Astrocyte of the cerebellum (primary cell): ENCODE results near the gene SIPA1L3.
"Not testable (repeated sequence)": the region's sequence is repeated elsewhere in the genome, so short reads cannot be mapped to it uniquely, and the experiment has no call there.

Experiments used
- DNase-seq: peaks from one replicate; pipeline ENCODE4 v3.0.0-alpha.2; 2011; ENCODE audit warnings: low read depth
- H3K4me3 ChIP-seq: 2 replicates; pipeline ENCODE4 v1.5.1; 2011; ENCODE audit warnings: mild to moderate bottlenecking, low read depth, low read length, moderate library complexity
- in situ Hi-C: cut with HindIII; loops from 2 replicates; pipeline ENCODE4 v1.10.0; 2017; ENCODE audit warnings: low sequenced_read_pairs
- TF ChIP-seq, protein P1 (sequence below): IDR thresholded peaks from 2 replicates; pipeline ENCODE4 v1.5.1; 2012; ENCODE audit warnings: low read length, low read depth, moderate library complexity, mild to moderate bottlenecking; ENCODE audit errors: missing control alignments

The SIPA1L3 gene

DNA sequence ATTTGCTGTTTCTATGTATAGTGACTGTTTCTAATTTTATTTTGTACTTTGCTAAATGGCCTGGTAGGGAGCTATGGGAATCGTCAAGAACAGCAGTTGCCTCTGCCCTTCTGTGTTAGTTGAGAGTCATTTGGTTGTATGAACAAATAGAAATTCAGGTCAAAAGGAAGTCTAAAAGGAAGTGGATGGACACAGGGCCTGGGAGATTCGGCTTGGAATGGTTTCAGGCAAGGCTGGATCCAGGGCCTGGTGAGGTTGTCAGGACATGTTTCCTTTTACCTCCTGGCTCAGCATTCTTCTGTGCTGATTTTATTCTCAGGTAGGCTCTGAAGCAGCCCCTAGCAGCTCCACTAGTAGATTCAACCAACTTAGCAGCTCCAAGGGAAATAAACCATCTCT is 118.9 kb downstream of the SIPA1L3 start:
- TF ChIP-seq, protein P1, sequence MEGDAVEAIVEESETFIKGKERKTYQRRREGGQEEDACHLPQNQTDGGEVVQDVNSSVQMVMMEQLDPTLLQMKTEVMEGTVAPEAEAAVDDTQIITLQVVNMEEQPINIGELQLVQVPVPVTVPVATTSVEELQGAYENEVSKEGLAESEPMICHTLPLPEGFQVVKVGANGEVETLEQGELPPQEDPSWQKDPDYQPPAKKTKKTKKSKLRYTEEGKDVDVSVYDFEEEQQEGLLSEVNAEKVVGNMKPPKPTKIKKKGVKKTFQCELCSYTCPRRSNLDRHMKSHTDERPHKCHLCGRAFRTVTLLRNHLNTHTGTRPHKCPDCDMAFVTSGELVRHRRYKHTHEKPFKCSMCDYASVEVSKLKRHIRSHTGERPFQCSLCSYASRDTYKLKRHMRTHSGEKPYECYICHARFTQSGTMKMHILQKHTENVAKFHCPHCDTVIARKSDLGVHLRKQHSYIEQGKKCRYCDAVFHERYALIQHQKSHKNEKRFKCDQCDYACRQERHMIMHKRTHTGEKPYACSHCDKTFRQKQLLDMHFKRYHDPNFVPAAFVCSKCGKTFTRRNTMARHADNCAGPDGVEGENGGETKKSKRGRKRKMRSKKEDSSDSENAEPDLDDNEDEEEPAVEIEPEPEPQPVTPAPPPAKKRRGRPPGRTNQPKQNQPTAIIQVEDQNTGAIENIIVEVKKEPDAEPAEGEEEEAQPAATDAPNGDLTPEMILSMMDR = no peak
- DNase-seq = no peak
- no peak overlapping the region for H3K4me3 ChIP-seq
- in situ Hi-C loops = no loop called here

DNA sequence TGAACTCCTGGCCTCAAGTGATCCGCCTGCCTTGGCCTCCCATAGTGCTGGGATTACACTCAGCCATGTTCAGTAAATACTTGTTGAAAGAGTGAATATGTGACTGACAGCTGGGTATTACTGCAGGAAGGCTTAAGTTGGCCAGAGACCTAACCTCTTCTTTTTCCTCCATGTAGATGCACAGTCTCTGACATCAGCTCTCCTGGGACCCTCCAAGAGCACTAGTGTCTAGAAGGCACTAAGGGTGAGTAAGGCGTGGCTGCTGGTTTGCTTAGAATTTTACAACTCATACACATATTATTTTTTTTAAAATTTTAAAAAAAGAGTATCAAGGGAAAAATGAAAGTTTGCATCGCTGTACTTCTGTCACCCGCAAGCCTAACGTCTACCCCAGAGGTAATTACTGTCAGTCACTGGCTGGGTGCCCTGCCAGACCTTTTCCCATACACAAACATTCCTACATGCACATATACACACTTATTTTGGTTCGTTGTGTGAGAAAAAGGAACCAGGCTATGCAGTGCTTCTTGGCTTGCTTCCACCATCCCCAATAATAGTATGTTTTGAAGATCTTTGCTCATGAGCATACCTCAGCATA is 122.0 kb downstream of the SIPA1L3 start:
- in situ Hi-C loops = no loop called here
- TF ChIP-seq, protein P1 = no peak
- no peak for DNase-seq
- H3K4me3 ChIP-seq = no peak overlapping the region

DNA sequence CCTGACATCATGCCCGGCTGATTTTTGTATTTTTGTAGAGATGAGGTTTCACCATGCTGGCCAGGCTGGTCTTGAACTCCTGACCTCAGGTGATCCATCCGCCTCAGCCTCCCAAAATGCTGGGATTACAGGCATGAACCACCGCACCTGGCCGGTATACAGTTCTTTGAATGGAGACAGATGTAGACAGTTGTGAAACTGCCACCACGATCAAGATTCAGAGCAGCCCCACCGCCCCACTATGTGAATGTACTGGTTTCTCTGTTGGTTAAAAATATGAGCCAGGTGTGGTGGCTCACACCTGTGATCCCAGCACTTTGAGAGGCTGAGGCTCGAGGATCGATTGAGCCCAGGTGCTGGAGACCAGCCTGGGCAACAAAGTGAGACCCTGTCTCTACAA is 123.0 kb downstream of the SIPA1L3 start:
- in situ Hi-C loops = loop anchor here (5.0 kb wide), 1 partner anchor 78 kb away; no protein-coding TSS in a partner anchor
- not testable (repeated sequence) for H3K4me3 ChIP-seq, DNase-seq

DNA sequence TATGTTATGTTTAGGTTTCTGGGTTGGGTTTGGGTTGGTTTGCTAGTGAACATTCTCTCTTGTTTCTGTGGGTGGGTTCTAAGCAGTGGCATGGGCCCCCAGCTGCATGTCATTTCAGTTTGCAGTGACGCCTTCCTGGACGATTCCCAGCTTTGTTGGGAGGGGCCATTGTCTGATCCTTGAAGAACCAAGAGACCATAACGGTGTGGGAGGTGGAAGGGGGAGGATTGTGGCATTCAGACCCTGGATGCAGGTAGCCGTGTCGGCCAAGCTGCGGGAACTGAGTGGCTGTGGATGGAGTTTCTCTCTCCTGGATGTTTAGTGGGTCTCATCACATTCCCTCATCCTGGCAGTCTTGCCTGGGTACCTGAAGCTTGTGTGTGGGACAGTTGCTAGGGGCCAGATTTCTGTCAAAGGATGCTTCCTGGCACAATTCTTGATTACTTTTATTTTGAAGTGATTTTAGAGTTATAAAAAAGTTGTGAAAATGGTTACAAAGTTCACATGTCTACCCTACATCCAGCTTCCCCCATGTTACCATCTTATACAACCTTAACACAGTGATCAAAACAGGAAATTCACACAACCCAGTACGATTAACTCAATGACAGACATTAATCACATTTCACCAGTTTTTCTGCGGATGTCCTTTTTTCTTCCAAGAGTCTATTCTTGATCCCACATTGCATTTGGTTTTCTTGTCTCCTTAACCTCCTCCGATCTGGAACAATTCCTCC is 123.8 kb downstream of the SIPA1L3 start:
- in situ Hi-C loops = loop anchor here (5.0 kb wide), 1 partner anchor 79 kb away; no protein-coding TSS in a partner anchor
- no peak for DNase-seq

DNA sequence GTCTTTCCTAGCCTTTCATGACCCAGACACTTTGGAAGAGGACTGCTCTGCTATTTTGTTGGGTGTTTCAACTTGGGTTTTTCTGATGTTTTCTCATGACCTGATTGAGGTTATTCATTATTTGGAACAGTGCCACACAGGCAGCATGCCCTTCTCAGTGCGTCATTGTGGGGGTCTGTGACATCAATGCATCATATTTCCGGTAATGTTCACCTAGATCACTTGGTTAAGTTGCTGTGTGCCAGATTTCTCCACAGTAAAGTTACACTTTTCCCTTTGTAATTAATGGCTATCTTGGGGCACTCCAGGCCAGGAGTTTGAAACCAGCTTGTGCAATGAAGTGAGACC is 124.4 kb downstream of the SIPA1L3 start:
- TF ChIP-seq, protein P1 = no peak
- peak; percentile 81 for DNase-seq
- in situ Hi-C loops = loop anchor here (5.0 kb wide), 1 partner anchor 79 kb away; no protein-coding TSS in a partner anchor
- H3K4me3 ChIP-seq = no peak overlapping the region

More for the DNA sequence above, 123.8 kb downstream of the SIPA1L3 start:
- H3K4me3 ChIP-seq = no peak overlapping the region
- TF ChIP-seq, protein P1 = no peak

DNA sequence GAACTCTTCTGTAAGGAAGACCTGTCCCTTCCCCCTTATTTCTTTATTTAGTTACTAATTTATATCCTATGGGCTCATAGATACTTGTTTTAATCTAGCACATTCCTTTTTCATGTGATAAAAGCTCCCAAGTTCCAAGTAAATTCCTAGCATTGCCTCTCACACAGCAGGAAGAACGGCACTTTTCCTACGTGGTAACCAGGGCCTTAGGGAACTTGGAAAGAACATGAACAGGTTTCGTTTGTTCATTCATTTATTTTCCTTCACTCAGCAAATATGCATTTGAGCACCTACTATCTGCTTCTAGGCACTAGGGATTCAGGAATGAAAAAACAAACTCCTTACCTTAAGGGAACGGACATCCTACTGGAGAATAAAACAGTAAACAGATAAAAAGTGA is 125.1 kb downstream of the SIPA1L3 start:
- in situ Hi-C loops = loop anchor here (5.0 kb wide), 1 partner anchor 80 kb away; no protein-coding TSS in a partner anchor
- no peak overlapping the region for H3K4me3 ChIP-seq
- DNase-seq = peak; percentile 53
- TF ChIP-seq, protein P1 = no peak

DNA sequence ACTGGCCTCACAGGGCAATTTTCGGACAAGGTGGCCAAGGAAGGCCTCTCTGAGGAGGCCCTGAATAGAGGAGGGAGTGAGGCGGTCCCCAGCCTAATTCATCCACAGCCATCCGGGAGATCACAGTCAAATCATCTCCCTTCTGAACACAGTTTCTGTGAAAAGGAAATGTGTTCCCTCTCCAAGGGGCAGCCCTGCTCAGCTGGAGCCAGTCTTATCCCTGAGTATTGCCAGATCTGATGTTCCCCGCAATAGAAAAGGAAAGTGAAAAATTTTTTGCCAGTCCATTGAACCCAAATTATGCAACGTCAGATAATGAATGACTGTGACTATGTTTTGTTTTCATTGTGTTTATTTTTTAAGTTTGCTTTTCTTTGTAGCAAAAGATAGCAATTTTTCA is 125.9 kb downstream of the SIPA1L3 start:
- peak; percentile 48 for DNase-seq
- in situ Hi-C loops = loop anchor here (5.0 kb wide), 1 partner anchor 81 kb away; no protein-coding TSS in a partner anchor
- H3K4me3 ChIP-seq = no peak overlapping the region
- TF ChIP-seq, protein P1 = no peak
